HG03565 (cell line): ENCODE measurements around the gene LNX1.

Experiments
- ATAC-seq: cut with Tn5 transposase; IDR thresholded peaks from one replicate; pipeline ENCODE4 v1.9.1; 2021; ENCODE audit warnings: mild to moderate bottlenecking, moderate library complexity; ENCODE audit not compliant: unreplicated experiment

LNX1 gene

GRCh38 chr4:53575552-53575951, 15.7 kb downstream of the LNX1 start:
- no peak for ATAC-seq

- no peak for ATAC-seq
These were observed 16.8 kb downstream of the LNX1 start for GRCh38 chr4:53574528-53574927.

- no peak for ATAC-seq
These were observed 17.6 kb downstream of the LNX1 start for GRCh38 chr4:53573696-53574095.

- no peak for ATAC-seq
These were observed 18.7 kb downstream of the LNX1 start for GRCh38 chr4:53572600-53572994.

- no peak for ATAC-seq
These were observed 19.2 kb downstream of the LNX1 start for GRCh38 chr4:53571936-53572599.

GRCh38 chr4:53563824-53564223, 27.5 kb downstream of the LNX1 start:
- peak; percentile 96 for ATAC-seq

GRCh38 chr4:53562409-53562808, 28.9 kb downstream of the LNX1 start:
- ATAC-seq: no peak

- no peak for ATAC-seq
These were observed 32.2 kb downstream of the LNX1 start for GRCh38 chr4:53559021-53559620.

- ATAC-seq: no peak
These were observed 33.1 kb downstream of the LNX1 start for GRCh38 chr4:53558065-53558801.

- no peak for ATAC-seq
These were observed 33.6 kb downstream of the LNX1 start for GRCh38 chr4:53557669-53558064.

- no peak for ATAC-seq
These were observed 34.6 kb downstream of the LNX1 start for GRCh38 chr4:53556651-53557050.

GRCh38 chr4:53553486-53554210, 37.6 kb downstream of the LNX1 start:
- no peak for ATAC-seq

- no peak for ATAC-seq
These were observed 38.6 kb downstream of the LNX1 start for GRCh38 chr4:53552711-53553110.

- ATAC-seq: no peak
These were observed 39.3 kb downstream of the LNX1 start for GRCh38 chr4:53551958-53552357.

GRCh38 chr4:53551281-53551864, 39.9 kb downstream of the LNX1 start:
- no peak for ATAC-seq

GRCh38 chr4:53548662-53549061, 42.6 kb downstream of the LNX1 start:
- ATAC-seq: no peak

GRCh38 chr4:53547983-53548382, 43.3 kb downstream of the LNX1 start:
- no peak for ATAC-seq

GRCh38 chr4:53545942-53546581, 45.2 kb downstream of the LNX1 start:
- no peak for ATAC-seq

- no peak for ATAC-seq
These were observed 46.0 kb downstream of the LNX1 start for GRCh38 chr4:53545273-53545672.

- no peak for ATAC-seq
These were observed 47.7 kb downstream of the LNX1 start for GRCh38 chr4:53543561-53543960.
